ENCODE data around the gene PWWP2B.

GRCh38 chr10:132368881-132369635 lies 27.9 kb upstream of the PWWP2B start:
- TF ChIP-seq EZH2phosphoT487 (IDR thresholded peaks at IDR 0.05; ENCODE audit: insufficient read depth, low read depth) (no peak), EZH2 (IDR thresholded peaks at IDR 0.05; ENCODE audit: insufficient read depth, poor library complexity, severe bottlenecking) (no peak)
